Lower leg skin (tissue), 3 donors: ENCODE measurements around the gene SEMA5B.

Experiments
- POLR2A ChIP-seq, 2 donors: fragments of 450-650 bp; IDR thresholded peaks; one replicate each; pipeline ENCODE4 v1.6.1; 2016 to 2017; ENCODE audit warnings: antibody characterized with exemption in 2 of 2, mild to moderate bottlenecking in 1 of 2, moderate library complexity in 1 of 2
- TF ChIP-seq, protein P1 (sequence below), 3 donors: fragments of 450-650 bp; IDR thresholded peaks; one replicate each; pipeline ENCODE4 v1.5.1; 2016; ENCODE audit warnings: antibody characterized with exemption in 3 of 3, mild to moderate bottlenecking in 3 of 3, moderate library complexity in 2 of 3

DNA sequence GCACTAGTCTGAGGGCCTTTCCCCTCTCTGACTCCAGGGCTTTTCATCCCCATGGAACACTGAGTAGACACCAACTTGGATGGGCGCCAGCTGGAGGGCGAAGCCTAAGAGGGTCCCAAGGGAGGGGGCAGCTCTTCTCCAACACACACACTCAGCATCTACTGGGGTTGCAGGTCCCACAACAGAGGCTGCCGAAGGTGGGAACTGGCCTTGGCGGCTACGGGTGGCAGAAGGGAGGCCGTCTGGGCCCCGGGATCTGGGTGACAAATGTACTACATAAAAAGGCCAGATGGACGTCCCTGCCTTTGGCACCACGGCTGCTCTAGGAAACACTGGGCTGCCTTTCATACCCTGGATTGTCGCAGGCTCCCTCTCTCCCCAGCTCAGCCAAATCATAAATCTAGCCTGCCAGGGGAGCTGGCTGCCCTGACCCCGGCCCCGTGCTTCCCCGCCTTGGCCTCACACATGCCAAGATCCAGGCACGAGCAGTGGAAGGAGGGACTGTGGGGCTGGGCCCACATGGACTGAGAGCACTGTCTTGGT, 31.5 kb downstream of the SEMA5B start:
- TF ChIP-seq POLR2A (IDR thresholded peaks at IDR 0.05): no peak
- TF ChIP-seq, protein P1, sequence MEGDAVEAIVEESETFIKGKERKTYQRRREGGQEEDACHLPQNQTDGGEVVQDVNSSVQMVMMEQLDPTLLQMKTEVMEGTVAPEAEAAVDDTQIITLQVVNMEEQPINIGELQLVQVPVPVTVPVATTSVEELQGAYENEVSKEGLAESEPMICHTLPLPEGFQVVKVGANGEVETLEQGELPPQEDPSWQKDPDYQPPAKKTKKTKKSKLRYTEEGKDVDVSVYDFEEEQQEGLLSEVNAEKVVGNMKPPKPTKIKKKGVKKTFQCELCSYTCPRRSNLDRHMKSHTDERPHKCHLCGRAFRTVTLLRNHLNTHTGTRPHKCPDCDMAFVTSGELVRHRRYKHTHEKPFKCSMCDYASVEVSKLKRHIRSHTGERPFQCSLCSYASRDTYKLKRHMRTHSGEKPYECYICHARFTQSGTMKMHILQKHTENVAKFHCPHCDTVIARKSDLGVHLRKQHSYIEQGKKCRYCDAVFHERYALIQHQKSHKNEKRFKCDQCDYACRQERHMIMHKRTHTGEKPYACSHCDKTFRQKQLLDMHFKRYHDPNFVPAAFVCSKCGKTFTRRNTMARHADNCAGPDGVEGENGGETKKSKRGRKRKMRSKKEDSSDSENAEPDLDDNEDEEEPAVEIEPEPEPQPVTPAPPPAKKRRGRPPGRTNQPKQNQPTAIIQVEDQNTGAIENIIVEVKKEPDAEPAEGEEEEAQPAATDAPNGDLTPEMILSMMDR (IDR thresholded peaks at IDR 0.05): no peak
